NCI-H460 (cell line): Measurements from ENCODE around the gene MSMP. TPM values are rescaled to one million over a fixed set of nuclear protein-coding genes. Genes with fewer than 3 reads are reported as not detected.

ENCODE experiments used
- DNase-seq: peaks from one replicate; pipeline ENCODE4 v3.0.0-alpha.2; 2016; ENCODE audit warnings: low read depth; ENCODE audit errors: extremely low read depth
- polyA plus RNA-seq: library from polyadenylated mRNA; depleted of rRNA; stranded (reverse); fragments of >200 nt; gene quantifications from 2 replicates; pipeline ENCODE4 v1.2.3, GENCODE V29; 2014; cell fraction: nucleus; rRNA removed
- total RNA-seq: library from RNA; depleted of rRNA; stranded (reverse); fragments of >200 nt; shearing (Covaris generic); gene quantifications from 2 replicates; pipeline ENCODE4 v1.2.3, GENCODE V29; 2014; rRNA removed

MSMP gene
- total RNA-seq = 1.1 TPM in 1 of 2 replicates, not detected in the other
- polyA plus RNA-seq = not detected in 2 replicates

- DNase-seq = no peak
Measured at GRCh38 chr9:35754264-35754663, at the start of gene MSMP. Gene MSMP (minus strand): TSS chr9:35754276. CDS start chr9:35754129, 147 bp downstream.

- DNase-seq = no peak
Measured at GRCh38 chr9:35801328-35802128, 47.5 kb upstream of the MSMP start.

GRCh38 chr9:35800530-35800929, 46.5 kb upstream of the MSMP start:
- DNase-seq = no peak

GRCh38 chr9:35798658-35799374, 44.7 kb upstream of the MSMP start:
- peak; percentile 21 for DNase-seq

- no peak for DNase-seq
Measured at GRCh38 chr9:35797311-35798109, 43.4 kb upstream of the MSMP start.

- no peak for DNase-seq
Measured at GRCh38 chr9:35795695-35796094, 41.6 kb upstream of the MSMP start.

- DNase-seq = no peak
Measured at GRCh38 chr9:35793461-35793860, 39.4 kb upstream of the MSMP start.

- DNase-seq = no peak
Measured at GRCh38 chr9:35792826-35793225, 38.8 kb upstream of the MSMP start.

- DNase-seq = no peak
Measured at GRCh38 chr9:35792024-35792813, 38.1 kb upstream of the MSMP start.

GRCh38 chr9:35791297-35791921, 37.3 kb upstream of the MSMP start, which contains the start of gene NPR2:
Gene NPR2 (plus strand): TSS chr9:35791591. CDS start chr9:35792409, 818 bp downstream.
- no peak for DNase-seq

GRCh38 chr9:35790385-35791296, 36.6 kb upstream of the MSMP start:
- DNase-seq = peak; percentile 57

GRCh38 chr9:35790025-35790384, 35.9 kb upstream of the MSMP start:
- DNase-seq = no peak

GRCh38 chr9:35789541-35789940, 35.5 kb upstream of the MSMP start:
- no peak for DNase-seq

- no peak for DNase-seq
Measured at GRCh38 chr9:35783418-35783817, 29.3 kb upstream of the MSMP start.

- no peak for DNase-seq
Measured at GRCh38 chr9:35781066-35781465, 27.0 kb upstream of the MSMP start.

- DNase-seq = no peak
Measured at GRCh38 chr9:35778496-35778895, 24.4 kb upstream of the MSMP start.

GRCh38 chr9:35776018-35776417, 21.9 kb upstream of the MSMP start:
- no peak for DNase-seq

- no peak for DNase-seq
Measured at GRCh38 chr9:35774907-35775635, 21.0 kb upstream of the MSMP start.
